ENCODE results near the gene TYMS.

TYMS gene

DNA sequence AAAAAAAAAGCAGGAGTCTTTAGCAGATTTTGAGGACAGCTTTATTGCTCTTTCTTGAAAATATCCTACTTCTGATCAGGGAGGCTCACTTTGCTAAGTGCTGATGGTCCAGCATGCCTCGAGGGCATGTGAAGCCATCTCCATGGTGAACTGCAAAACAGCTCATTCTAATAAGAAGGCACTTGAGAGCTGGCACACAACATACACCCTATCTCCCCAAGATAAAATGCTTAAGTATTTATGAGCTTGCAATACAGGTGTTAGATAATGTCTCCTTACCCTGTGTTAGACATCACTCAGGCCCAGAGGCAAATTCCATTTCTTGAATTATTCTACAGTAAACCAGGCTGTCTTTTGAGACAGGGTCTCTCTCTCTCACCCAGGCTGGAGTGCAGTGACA is 52.3 kb downstream of the TYMS start:
- no peaks in the 10 kb centered on the region for H3K4me1 ChIP-seq (ENCODE audit: insufficient read depth, low read length, poor library complexity, severe bottlenecking)

DNA sequence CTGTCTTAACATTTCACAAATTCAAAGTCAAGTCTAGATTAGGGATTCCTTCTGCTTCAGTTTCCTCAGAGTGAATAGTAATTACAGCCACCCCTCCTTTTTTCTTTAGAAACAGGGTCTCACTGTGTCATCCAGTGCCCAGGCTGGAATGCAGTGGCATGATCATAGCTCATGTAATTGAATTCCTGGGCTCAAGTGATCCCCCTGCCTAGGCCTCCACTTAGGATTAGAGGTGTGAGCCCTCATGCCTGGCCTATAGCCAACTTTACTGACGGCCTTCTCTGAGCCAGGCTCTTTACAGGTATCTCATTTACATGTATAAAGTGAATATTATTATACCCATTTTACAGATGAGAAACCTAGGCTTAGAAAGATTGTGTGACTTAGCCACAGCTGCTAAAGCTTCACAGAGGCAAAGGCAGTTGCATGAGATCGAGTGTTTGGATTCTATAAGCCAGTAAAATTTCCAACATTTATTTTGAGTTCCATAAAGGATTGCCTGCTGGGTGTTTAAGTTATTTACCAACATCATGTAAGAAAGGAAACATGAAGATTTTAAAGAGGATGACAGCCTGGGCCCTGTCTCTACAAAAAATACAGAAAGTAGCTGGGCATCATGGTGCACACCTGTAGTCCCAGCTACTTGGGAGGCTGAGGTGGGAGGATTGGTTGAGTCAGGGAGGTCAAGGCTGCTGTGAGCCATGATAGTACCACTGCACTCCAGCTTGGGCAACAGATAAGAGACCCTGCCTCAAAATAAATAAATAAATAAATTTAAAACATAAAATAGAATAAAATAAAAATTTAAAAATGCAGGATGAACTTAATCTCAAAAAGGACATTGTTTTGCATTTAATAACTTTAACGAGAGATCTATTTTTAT is 53.2 kb downstream of the TYMS start:
- peak overlapping the region; percentile 80 for H3K4me3 ChIP-seq (ENCODE audit: low read length, poor library complexity, severe bottlenecking)
- H3K36me3 ChIP-seq (ENCODE audit: insufficient read depth, low read length): no peaks in the 10 kb centered on the region
- H3K4me1 ChIP-seq (ENCODE audit: insufficient read depth, low read length, poor library complexity, severe bottlenecking): no peaks in the 10 kb centered on the region
- no peak for TF ChIP-seq EZH2phosphoT487 (IDR thresholded peaks at IDR 0.05; ENCODE audit: borderline replicate concordance)
- TF ChIP-seq, protein P1, sequence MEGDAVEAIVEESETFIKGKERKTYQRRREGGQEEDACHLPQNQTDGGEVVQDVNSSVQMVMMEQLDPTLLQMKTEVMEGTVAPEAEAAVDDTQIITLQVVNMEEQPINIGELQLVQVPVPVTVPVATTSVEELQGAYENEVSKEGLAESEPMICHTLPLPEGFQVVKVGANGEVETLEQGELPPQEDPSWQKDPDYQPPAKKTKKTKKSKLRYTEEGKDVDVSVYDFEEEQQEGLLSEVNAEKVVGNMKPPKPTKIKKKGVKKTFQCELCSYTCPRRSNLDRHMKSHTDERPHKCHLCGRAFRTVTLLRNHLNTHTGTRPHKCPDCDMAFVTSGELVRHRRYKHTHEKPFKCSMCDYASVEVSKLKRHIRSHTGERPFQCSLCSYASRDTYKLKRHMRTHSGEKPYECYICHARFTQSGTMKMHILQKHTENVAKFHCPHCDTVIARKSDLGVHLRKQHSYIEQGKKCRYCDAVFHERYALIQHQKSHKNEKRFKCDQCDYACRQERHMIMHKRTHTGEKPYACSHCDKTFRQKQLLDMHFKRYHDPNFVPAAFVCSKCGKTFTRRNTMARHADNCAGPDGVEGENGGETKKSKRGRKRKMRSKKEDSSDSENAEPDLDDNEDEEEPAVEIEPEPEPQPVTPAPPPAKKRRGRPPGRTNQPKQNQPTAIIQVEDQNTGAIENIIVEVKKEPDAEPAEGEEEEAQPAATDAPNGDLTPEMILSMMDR (conservative IDR thresholded peaks at IDR 0.05; ENCODE audit: low read length): no peak
- no peaks in the 10 kb centered on the region for H3K27me3 ChIP-seq (ENCODE audit: insufficient read depth, low read length, poor library complexity, severe bottlenecking)
- no peaks in the 10 kb centered on the region; the same call in 1 of the 2 replicates for H3F3A ChIP-seq (ENCODE audit: low read depth)
- peak overlapping the region; percentile 81 for H3K9ac ChIP-seq (ENCODE audit: low read depth, low read length, poor library complexity, severe bottlenecking)
- H4K20me1 ChIP-seq (ENCODE audit: insufficient read depth, low read length, poor library complexity, severe bottlenecking): no peaks in the 10 kb centered on the region
- H3K9me3 ChIP-seq (ENCODE audit: insufficient read depth, low read depth, low read length): 0 out of 2 replicates have a peak, but pooled peaks cover 2% of the 10 kb centered on the region
- H3K9me2 ChIP-seq (replicated peaks; ENCODE audit: low read depth, low read length): no peaks in the 10 kb centered on the region
- H2AFZ ChIP-seq (ENCODE audit: low read length): no peak overlapping the region
- H3K4me2 ChIP-seq (ENCODE audit: low read depth, low read length, poor library complexity, severe bottlenecking): peak overlapping the region; percentile 70
- H3K79me2 ChIP-seq (ENCODE audit: insufficient read depth, low read length): peaks cover 11% of the 10 kb centered on the region; the same call in 1 of the 2 replicates

More for the DNA sequence above, 52.3 kb downstream of the TYMS start:
- no peaks in the 10 kb centered on the region for H3K36me3 ChIP-seq (ENCODE audit: insufficient read depth, low read length)
- no peak overlapping the region for H3K9ac ChIP-seq (ENCODE audit: low read depth, low read length, poor library complexity, severe bottlenecking)
- H3K4me3 ChIP-seq (ENCODE audit: low read length, poor library complexity, severe bottlenecking): no peak overlapping the region
- peaks cover 11% of the 10 kb centered on the region; the same call in 1 of the 2 replicates for H3K79me2 ChIP-seq (ENCODE audit: insufficient read depth, low read length)
- H3K27me3 ChIP-seq (ENCODE audit: insufficient read depth, low read length, poor library complexity, severe bottlenecking): no peaks in the 10 kb centered on the region
- H3K9me3 ChIP-seq (ENCODE audit: insufficient read depth, low read depth, low read length): 0 out of 2 replicates have a peak, but pooled peaks cover 2% of the 10 kb centered on the region
- no peak for TF ChIP-seq EZH2phosphoT487 (IDR thresholded peaks at IDR 0.05; ENCODE audit: borderline replicate concordance)
- TF ChIP-seq, protein P1 (conservative IDR thresholded peaks at IDR 0.05; ENCODE audit: low read length): no peak
- no peaks in the 10 kb centered on the region for H4K20me1 ChIP-seq (ENCODE audit: insufficient read depth, low read length, poor library complexity, severe bottlenecking)
- H3K4me2 ChIP-seq (ENCODE audit: low read depth, low read length, poor library complexity, severe bottlenecking): no peak overlapping the region
- H3F3A ChIP-seq (ENCODE audit: low read depth): no peaks in the 10 kb centered on the region; the same call in 1 of the 2 replicates
- H3K9me2 ChIP-seq (replicated peaks; ENCODE audit: low read depth, low read length): no peaks in the 10 kb centered on the region
- H2AFZ ChIP-seq (ENCODE audit: low read length): no peak overlapping the region

DNA sequence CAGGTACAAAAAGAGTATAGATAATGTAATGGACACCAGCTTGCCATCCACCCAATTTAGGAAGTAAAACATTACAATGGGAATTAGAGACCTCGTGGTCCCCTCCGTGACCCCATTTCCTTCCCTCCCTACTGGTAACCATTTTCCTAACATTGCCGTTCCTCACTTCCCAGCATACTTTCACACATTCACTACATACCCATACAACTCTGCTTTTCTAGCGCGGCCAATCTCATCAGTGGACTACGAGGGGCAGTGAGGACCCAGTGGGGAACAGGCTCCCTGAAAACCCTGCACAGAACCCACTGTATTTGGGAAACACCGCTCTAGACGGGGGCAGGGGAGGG is 53.8 kb downstream of the TYMS start:
- Histone ChIP-seq H3K9me3 (ENCODE audit: insufficient read depth, low read depth, low read length) (0 out of 2 replicates have a peak, but pooled peaks cover 2% of the 10 kb centered on the region), H3K79me2 (ENCODE audit: insufficient read depth, low read length) (peaks cover 11% of the 10 kb centered on the region; the same call in 1 of the 2 replicates), H3K4me3 (ENCODE audit: low read length, poor library complexity, severe bottlenecking) (peak overlapping the region; percentile 80), H3K27me3 (ENCODE audit: insufficient read depth, low read length, poor library complexity, severe bottlenecking) (no peaks in the 10 kb centered on the region), H3K36me3 (ENCODE audit: insufficient read depth, low read length) (no peaks in the 10 kb centered on the region), H3F3A (ENCODE audit: low read depth) (no peaks in the 10 kb centered on the region; the same call in 1 of the 2 replicates), H4K20me1 (ENCODE audit: insufficient read depth, low read length, poor library complexity, severe bottlenecking) (no peaks in the 10 kb centered on the region), H3K4me1 (ENCODE audit: insufficient read depth, low read length, poor library complexity, severe bottlenecking) (no peaks in the 10 kb centered on the region), H3K9me2 (replicated peaks; ENCODE audit: low read depth, low read length) (no peaks in the 10 kb centered on the region), H2AFZ (ENCODE audit: low read length) (peak overlapping the region; percentile 74), H3K4me2 (ENCODE audit: low read depth, low read length, poor library complexity, severe bottlenecking) (peak overlapping the region; percentile 70), H3K9ac (ENCODE audit: low read depth, low read length, poor library complexity, severe bottlenecking) (peak overlapping the region; percentile 81)
- no peak for TF ChIP-seq EZH2phosphoT487 (IDR thresholded peaks at IDR 0.05; ENCODE audit: borderline replicate concordance)
- TF ChIP-seq, protein P1 (conservative IDR thresholded peaks at IDR 0.05; ENCODE audit: low read length): no peak

Data from Loucy (cell line).